Measurements from ENCODE around the gene BRD7. TPM values are rescaled to one million over a fixed set of nuclear protein-coding genes. Genes with fewer than 3 reads are reported as not detected.

Gene BRD7
- total and polyA plus RNA-seq, 2 of the 13 experiments (the other 11 are each of a cell fraction or from before 2014, with no cell fraction given), result 82.3 to 149 TPM

DNA sequence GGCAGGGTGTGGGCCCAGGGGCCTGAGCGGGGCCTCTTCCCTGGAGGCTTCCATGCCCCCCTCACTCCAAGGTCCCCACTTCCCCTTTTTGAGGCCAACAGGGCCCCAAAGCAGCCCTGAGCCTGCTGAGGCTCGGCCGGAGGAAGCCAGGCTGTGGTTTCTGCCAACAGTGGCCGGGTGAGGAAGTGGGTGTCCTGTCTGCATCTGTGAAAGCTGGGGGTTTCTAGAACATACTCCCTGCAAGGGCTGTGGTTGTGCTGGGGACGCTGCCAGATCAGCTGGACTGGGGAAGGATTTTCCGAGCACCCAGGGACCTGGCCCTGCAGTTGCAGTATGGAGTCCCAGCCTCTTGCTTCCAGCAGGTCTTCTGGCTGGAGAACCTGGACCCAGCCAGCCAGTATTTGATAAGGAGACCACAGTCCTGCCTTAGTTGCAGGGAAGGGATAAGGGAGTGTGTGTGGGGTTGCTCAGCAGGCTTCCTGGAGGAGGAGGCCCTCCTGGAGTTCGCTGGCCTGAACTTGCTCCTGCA, 86.7 kb downstream of the BRD7 start:
- peak overlapping the region in 2 of 3 experiments; percentile 4 to 55; a peak in 1 of 6 replicates for H3K4me3 ChIP-seq (replicated peaks in 1 of 3; ENCODE audit: insufficient read depth in 1 of 3, low read depth in 2 of 3, low read length in 3 of 3)
- no peak for FAIRE-seq
- peak; percentile 6 for ATAC-seq

More for the DNA sequence above, 86.7 kb downstream of the BRD7 start:
- Histone ChIP-seq H4K20me1 (ENCODE audit: insufficient read depth, low read length) (no peaks in the 10 kb centered on the region), H3K27ac (ENCODE audit: extremely low read length, insufficient read depth, low read length) (no peak overlapping the region), H3K9me3 (ENCODE audit: low read length) (no peaks in the 10 kb centered on the region), H3K9ac (ENCODE audit: insufficient read depth, low read depth, low read length) (peak overlapping the region; percentile 9; the same call in 1 of the 2 replicates), H3K27me3 (ENCODE audit: control insufficient read depth in 1 of 2, insufficient read depth in 2 of 2, low read length in 2 of 2) (no peaks in the 10 kb centered on the region; a peak in 1 of 5 replicates), H3K79me2 (ENCODE audit: insufficient read depth, low read length) (no peaks in the 10 kb centered on the region), H3K36me3 (replicated peaks in 1 of 2; ENCODE audit: control insufficient read depth in 1 of 2, insufficient read depth in 2 of 2, low read length in 2 of 2) (no peaks in the 10 kb centered on the region), H3K4me2 (ENCODE audit: low read depth, low read length) (peak overlapping the region; percentile 86), H2AFZ (ENCODE audit: low read length) (no peak overlapping the region), H3K4me1 (ENCODE audit: insufficient read depth, low read length) (peaks cover 53% of the 10 kb centered on the region)
- in situ Hi-C loops (cut with HindIII; ENCODE audit: extremely low pct_ligation_motif_present, low pct_unique_long_range_greater_than_20kb) (no loop called here), intact Hi-C loops (cut with micrococcal nuclease; ENCODE audit: unreplicated experiment) (no loop called here)
- TF ChIP-seq, protein P1, sequence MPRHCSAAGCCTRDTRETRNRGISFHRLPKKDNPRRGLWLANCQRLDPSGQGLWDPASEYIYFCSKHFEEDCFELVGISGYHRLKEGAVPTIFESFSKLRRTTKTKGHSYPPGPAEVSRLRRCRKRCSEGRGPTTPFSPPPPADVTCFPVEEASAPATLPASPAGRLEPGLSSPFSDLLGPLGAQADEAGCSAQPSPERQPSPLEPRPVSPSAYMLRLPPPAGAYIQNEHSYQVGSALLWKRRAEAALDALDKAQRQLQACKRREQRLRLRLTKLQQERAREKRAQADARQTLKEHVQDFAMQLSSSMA (CRISPR knock-in tag; IDR thresholded peaks at IDR 0.05), result no peak
- TF ChIP-seq, protein P2, sequence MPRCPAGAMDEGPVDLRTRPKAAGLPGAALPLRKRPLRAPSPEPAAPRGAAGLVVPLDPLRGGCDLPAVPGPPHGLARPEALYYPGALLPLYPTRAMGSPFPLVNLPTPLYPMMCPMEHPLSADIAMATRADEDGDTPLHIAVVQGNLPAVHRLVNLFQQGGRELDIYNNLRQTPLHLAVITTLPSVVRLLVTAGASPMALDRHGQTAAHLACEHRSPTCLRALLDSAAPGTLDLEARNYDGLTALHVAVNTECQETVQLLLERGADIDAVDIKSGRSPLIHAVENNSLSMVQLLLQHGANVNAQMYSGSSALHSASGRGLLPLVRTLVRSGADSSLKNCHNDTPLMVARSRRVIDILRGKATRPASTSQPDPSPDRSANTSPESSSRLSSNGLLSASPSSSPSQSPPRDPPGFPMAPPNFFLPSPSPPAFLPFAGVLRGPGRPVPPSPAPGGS (CRISPR knock-in tag; IDR thresholded peaks at IDR 0.05), result no peak
- TF ChIP-seq MYC (CRISPR knock-in tag; IDR thresholded peaks at IDR 0.05; ENCODE audit: borderline replicate concordance), result no peak
- TF ChIP-seq NAIF1 (CRISPR knock-in tag; IDR thresholded peaks at IDR 0.05; ENCODE audit: borderline replicate concordance), result no peak
- TF ChIP-seq ZNF251 (CRISPR knock-in tag; IDR thresholded peaks at IDR 0.05), result 0 out of 2 replicates have a peak, but pooled peaks have one; percentile 70
- no peak for TF ChIP-seq ZNF552 (CRISPR knock-in tag; IDR thresholded peaks at IDR 0.05; ENCODE audit: borderline replicate concordance)
- TF ChIP-seq NRL (CRISPR knock-in tag; IDR thresholded peaks at IDR 0.05; ENCODE audit: borderline replicate concordance), result no peak
- 0 out of 2 replicates have a peak, but pooled peaks have one; percentile 28 for TF ChIP-seq SRY (CRISPR knock-in tag; IDR thresholded peaks at IDR 0.05)
- TF ChIP-seq ZNF572 (CRISPR knock-in tag; IDR thresholded peaks at IDR 0.05), result no peak
- TF ChIP-seq HOXA7 (CRISPR knock-in tag; IDR thresholded peaks at IDR 0.05), result no peak
- TF ChIP-seq ZFP36 (IDR thresholded peaks at IDR 0.05; ENCODE audit: borderline replicate concordance, low read depth, low read length, partially characterized antibody), result peak; percentile 38
- TF ChIP-seq ZNF703 (CRISPR knock-in tag; IDR thresholded peaks at IDR 0.05; ENCODE audit: borderline replicate concordance), result 0 out of 2 replicates have a peak, but pooled peaks have one; percentile 45
- TF ChIP-seq, protein P3, sequence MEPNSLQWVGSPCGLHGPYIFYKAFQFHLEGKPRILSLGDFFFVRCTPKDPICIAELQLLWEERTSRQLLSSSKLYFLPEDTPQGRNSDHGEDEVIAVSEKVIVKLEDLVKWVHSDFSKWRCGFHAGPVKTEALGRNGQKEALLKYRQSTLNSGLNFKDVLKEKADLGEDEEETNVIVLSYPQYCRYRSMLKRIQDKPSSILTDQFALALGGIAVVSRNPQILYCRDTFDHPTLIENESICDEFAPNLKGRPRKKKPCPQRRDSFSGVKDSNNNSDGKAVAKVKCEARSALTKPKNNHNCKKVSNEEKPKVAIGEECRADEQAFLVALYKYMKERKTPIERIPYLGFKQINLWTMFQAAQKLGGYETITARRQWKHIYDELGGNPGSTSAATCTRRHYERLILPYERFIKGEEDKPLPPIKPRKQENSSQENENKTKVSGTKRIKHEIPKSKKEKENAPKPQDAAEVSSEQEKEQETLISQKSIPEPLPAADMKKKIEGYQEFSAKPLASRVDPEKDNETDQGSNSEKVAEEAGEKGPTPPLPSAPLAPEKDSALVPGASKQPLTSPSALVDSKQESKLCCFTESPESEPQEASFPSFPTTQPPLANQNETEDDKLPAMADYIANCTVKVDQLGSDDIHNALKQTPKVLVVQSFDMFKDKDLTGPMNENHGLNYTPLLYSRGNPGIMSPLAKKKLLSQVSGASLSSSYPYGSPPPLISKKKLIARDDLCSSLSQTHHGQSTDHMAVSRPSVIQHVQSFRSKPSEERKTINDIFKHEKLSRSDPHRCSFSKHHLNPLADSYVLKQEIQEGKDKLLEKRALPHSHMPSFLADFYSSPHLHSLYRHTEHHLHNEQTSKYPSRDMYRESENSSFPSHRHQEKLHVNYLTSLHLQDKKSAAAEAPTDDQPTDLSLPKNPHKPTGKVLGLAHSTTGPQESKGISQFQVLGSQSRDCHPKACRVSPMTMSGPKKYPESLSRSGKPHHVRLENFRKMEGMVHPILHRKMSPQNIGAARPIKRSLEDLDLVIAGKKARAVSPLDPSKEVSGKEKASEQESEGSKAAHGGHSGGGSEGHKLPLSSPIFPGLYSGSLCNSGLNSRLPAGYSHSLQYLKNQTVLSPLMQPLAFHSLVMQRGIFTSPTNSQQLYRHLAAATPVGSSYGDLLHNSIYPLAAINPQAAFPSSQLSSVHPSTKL (CRISPR knock-in tag; IDR thresholded peaks at IDR 0.05), result no peak
- no peak for DNase-seq (ENCODE audit: low spot score)
- ChIA-PET POLR2A (interaction anchor here (0.6 to 2.6 kb wide), 6 partner anchors 8 to 524 kb away, joined by 3 to 13 read pairs (median 6); no protein-coding TSS in a partner anchor), CTCF (ENCODE audit: low intra/inter-chr PET ratio, low total read pairs) (no interaction called here)
- BruUV-seq (replicated peaks), result no TSS peak
- 37% methylated on average over 6 of the region's 7 CpGs for WGBS (ENCODE audit: low lambda C conversion rate)

Data from HepG2 (cell line).